Astrocyte (in vitro differentiated cells and primary cell): ENCODE data around the gene PROSER2.

Source experiments
- CTCF ChIP-seq: IDR thresholded peaks from 2 replicates; pipeline ENCODE4 v1.5.1; 2011; ENCODE audit warnings: low read depth, mild to moderate bottlenecking, inconsistent platforms, low read length, moderate library complexity; ENCODE audit not compliant: insufficient read depth
- EZH2 ChIP-seq: IDR thresholded peaks from 2 replicates; pipeline ENCODE4 v1.6.1; 2012; ENCODE audit warnings: mild to moderate bottlenecking, low read length, inconsistent platforms; ENCODE audit not compliant: insufficient read depth

GRCh38 chr10:11891776-11892486 is 68.8 kb downstream of the PROSER2 start:
- no peak for TF ChIP-seq CTCF
- TF ChIP-seq EZH2: no peak
